ENCODE results near the gene C12orf42. TPM values are rescaled to one million over a fixed set of nuclear protein-coding genes. Genes with fewer than 3 reads are reported as not detected.

Gene C12orf42
- total and polyA plus RNA-seq, 2 donors (not counting 1 experiment from before 2014, with no cell fraction given): 25.6 to 138 TPM

GRCh38 chr12:103442822-103443221 lies 52.9 kb downstream of the C12orf42 start:
- H3K9me3 ChIP-seq (ENCODE audit: control extremely low read depth in 1 of 3, control insufficient read depth in 2 of 3, insufficient read depth in 1 of 3, low read length in 2 of 3): no peaks in the 10 kb centered on the region
- H3K27me3 ChIP-seq (replicated peaks in 1 of 4; ENCODE audit: control extremely low read depth in 1 of 4, control insufficient read depth in 3 of 4, insufficient read depth in 4 of 4, low read length in 3 of 4): no peaks in the 10 kb centered on the region
- POLR2A ChIA-PET: no interaction called here
- CTCF ChIA-PET: interaction anchor here (1.9 kb wide), 1 partner anchor 105 kb away, joined by 9 read pairs; no protein-coding TSS in a partner anchor
- no peaks in the 10 kb centered on the region for H3K27me3 Mint-ChIP-seq
- H3K27ac ChIP-seq (ENCODE audit: low read length in 2 of 2): peak overlapping the region; percentile 87 to 95
- H4K20me1 ChIP-seq (ENCODE audit: control insufficient read depth, insufficient read depth, low read length, poor library complexity, severe bottlenecking): no peaks in the 10 kb centered on the region
- no peak for TF ChIP-seq EZH2 (IDR thresholded peaks at IDR 0.05; ENCODE audit: borderline replicate concordance, insufficient read depth, low read depth, low read length, poor library complexity, severe bottlenecking)
- no peak for TF ChIP-seq CTCF (IDR thresholded peaks at IDR 0.05)
- peak overlapping the region; percentile 80 for H3K27ac Mint-ChIP-seq
- H3K4me3 ChIP-seq (ENCODE audit: control extremely low read depth in 1 of 5, extremely low read depth in 1 of 5, insufficient read depth in 1 of 5, low read depth in 2 of 5, low read length in 4 of 5): no peak overlapping the region
- intact Hi-C loops (cut with micrococcal nuclease): loop anchor here (10.0 kb wide), 1 partner anchor 1698 kb away; no protein-coding TSS in a partner anchor
- no peak for ATAC-seq (ENCODE audit: low read depth)
- H3K79me2 ChIP-seq (ENCODE audit: control insufficient read depth, insufficient read depth, low read length): peaks cover 12% of the 10 kb centered on the region
- no peak overlapping the region for H2AFZ ChIP-seq (ENCODE audit: insufficient read depth, low read depth, low read length, poor library complexity, severe bottlenecking)
- DNase-seq: peak; percentile 35
- peaks cover 28% of the 10 kb centered on the region for H3K4me1 Mint-ChIP-seq
- H3K4me3 Mint-ChIP-seq: peak overlapping the region; percentile 35
- no CpG with 5 or more reads among the region's 3 CpGs for whole genome bisulfite sequencing (ENCODE audit: insufficient coverage)
- H3K4me2 ChIP-seq (replicated peaks; ENCODE audit: low read depth, low read length, poor library complexity, severe bottlenecking): peak overlapping the region; percentile 87
- H3K9me3 Mint-ChIP-seq (ENCODE audit: insufficient read depth): no peaks in the 10 kb centered on the region
- no peak overlapping the region for H3K9ac ChIP-seq (ENCODE audit: low read length)
- H3K4me1 ChIP-seq (ENCODE audit: control insufficient read depth in 2 of 2, insufficient read depth in 2 of 2, low read length in 2 of 2): peaks cover 24% of the 10 kb centered on the region in 2 donors
- no peaks in the 10 kb centered on the region for H3K36me3 ChIP-seq (replicated peaks in 1 of 2; ENCODE audit: control extremely low read depth in 1 of 2, control insufficient read depth in 1 of 2, extremely low read depth in 1 of 2, insufficient read depth in 2 of 2, low read length in 1 of 2)

GRCh38 chr12:103442182-103442555 lies 53.6 kb downstream of the C12orf42 start:
- Histone ChIP-seq H3K4me1 (ENCODE audit: control insufficient read depth in 2 of 2, insufficient read depth in 2 of 2, low read length in 2 of 2) (peaks cover 24% of the 10 kb centered on the region in 2 donors), H3K4me2 (replicated peaks; ENCODE audit: low read depth, low read length, poor library complexity, severe bottlenecking) (peak overlapping the region; percentile 87), H4K20me1 (ENCODE audit: control insufficient read depth, insufficient read depth, low read length, poor library complexity, severe bottlenecking) (no peaks in the 10 kb centered on the region), H3K4me3 (ENCODE audit: control extremely low read depth in 1 of 5, extremely low read depth in 1 of 5, insufficient read depth in 1 of 5, low read depth in 2 of 5, low read length in 4 of 5) (peak overlapping the region in 1 of 5 experiments; percentile 97), H2AFZ (ENCODE audit: insufficient read depth, low read depth, low read length, poor library complexity, severe bottlenecking) (no peak overlapping the region), H3K27me3 (replicated peaks in 1 of 4; ENCODE audit: control extremely low read depth in 1 of 4, control insufficient read depth in 3 of 4, insufficient read depth in 4 of 4, low read length in 3 of 4) (no peaks in the 10 kb centered on the region), H3K9me3 (ENCODE audit: control extremely low read depth in 1 of 3, control insufficient read depth in 2 of 3, insufficient read depth in 1 of 3, low read length in 2 of 3) (no peaks in the 10 kb centered on the region), H3K27ac (ENCODE audit: low read length in 2 of 2) (peak overlapping the region; percentile 87 to 95), H3K9ac (ENCODE audit: low read length) (peak overlapping the region; percentile 81), H3K79me2 (ENCODE audit: control insufficient read depth, insufficient read depth, low read length) (peaks cover 12% of the 10 kb centered on the region), H3K36me3 (replicated peaks in 1 of 2; ENCODE audit: control extremely low read depth in 1 of 2, control insufficient read depth in 1 of 2, extremely low read depth in 1 of 2, insufficient read depth in 2 of 2, low read length in 1 of 2) (no peaks in the 10 kb centered on the region)
- TF ChIP-seq EZH2 (IDR thresholded peaks at IDR 0.05; ENCODE audit: borderline replicate concordance, insufficient read depth, low read depth, low read length, poor library complexity, severe bottlenecking): no peak
- no peak for TF ChIP-seq CTCF (IDR thresholded peaks at IDR 0.05)
- intact Hi-C loops (cut with micrococcal nuclease): loop anchor here (10.0 kb wide), 1 partner anchor 1697 kb away; no protein-coding TSS in a partner anchor
- CTCF ChIA-PET: interaction anchor here (1.1 to 1.9 kb wide), 2 partner anchors 21 to 106 kb away, joined by 5 to 9 read pairs; no protein-coding TSS in a partner anchor
- Mint-ChIP-seq H3K9me3 (ENCODE audit: insufficient read depth) (no peaks in the 10 kb centered on the region), H3K4me1 (peaks cover 28% of the 10 kb centered on the region), H3K27me3 (no peaks in the 10 kb centered on the region), H3K4me3 (peak overlapping the region; percentile 97), H3K27ac (peak overlapping the region; percentile 98)
- ATAC-seq (ENCODE audit: low read depth) (peak; percentile 6), DNase-seq (peak; percentile 50)
- WGBS (ENCODE audit: insufficient coverage): 14% methylated on average over 5 of the region's 5 CpGs
- POLR2A ChIA-PET: interaction anchor here (2.3 kb wide), 1 partner anchor 54 kb away, joined by 33 read pairs; the partner anchor contains the start of gene C12orf42
